ENCODE measurements around the gene KIF17.

- TF ChIP-seq CTCF (IDR thresholded peaks at IDR 0.05) (no peak), POLR2AphosphoS5 (IDR thresholded peaks at IDR 0.05) (no peak), POLR2A (IDR thresholded peaks at IDR 0.05) (no peak), EP300 (IDR thresholded peaks at IDR 0.05; ENCODE audit: low read depth) (no peak)
These were observed 15.7 kb upstream of the KIF17 start for GRCh38 chr1:20733360-20733975.
